GM12891 (cell line): ENCODE data around the gene PITPNB.

Experiments used
- POLR2A ChIP-seq: IDR thresholded peaks from 2 replicates; pipeline ENCODE4 v1.6.1; 2011; ENCODE audit warnings: low read depth, low read length, control low read depth
- POLR2AphosphoS5 ChIP-seq: IDR thresholded peaks from 2 replicates; pipeline ENCODE4 v1.6.1; 2011; ENCODE audit warnings: low read depth, low read length, control low read depth
- POU2F2 ChIP-seq: IDR thresholded peaks from 2 replicates; pipeline ENCODE4 v1.6.1; 2011; ENCODE audit warnings: low read depth, mild to moderate bottlenecking, control low read depth, low read length, moderate library complexity
- SPI1 ChIP-seq: IDR thresholded peaks from 2 replicates; pipeline ENCODE4 v1.6.1; 2011; ENCODE audit warnings: low read depth, low read length, control low read depth
- TAF1 ChIP-seq: IDR thresholded peaks from 2 replicates; pipeline ENCODE4 v1.6.1; 2011; ENCODE audit warnings: low read depth, low read length, control low read depth

DNA sequence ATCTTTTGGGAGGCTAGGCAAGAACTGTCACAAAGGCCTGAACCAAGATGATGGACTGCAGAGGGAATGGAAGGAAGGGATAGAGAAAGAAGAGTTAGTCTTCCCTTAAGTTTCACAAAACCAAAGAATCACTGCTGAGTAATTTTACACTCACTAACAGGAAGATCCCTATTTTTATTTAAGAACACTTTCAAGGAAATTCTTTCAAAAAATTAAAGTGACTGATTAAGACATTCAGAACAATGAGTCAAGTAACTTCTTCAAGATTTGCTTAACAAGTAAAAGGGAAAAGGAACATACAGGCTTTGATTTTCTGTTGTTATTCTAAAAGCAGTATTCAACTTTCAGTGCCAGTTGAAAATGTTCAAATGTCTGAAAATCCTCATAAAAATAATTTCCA lies 3.1 kb downstream of the PITPNB start:
- TF ChIP-seq POLR2AphosphoS5 (no peak), POLR2A (no peak), TAF1 (no peak), SPI1 (no peak), POU2F2 (no peak)
